DMS53 treated with DMSO at 0.1 percent for 48 hours (cell line): ENCODE data around the gene EIF4A2.
"Not testable (repeated sequence)": the region's sequence is repeated elsewhere in the genome, so short reads cannot be mapped to it uniquely, and the experiment has no call there.

Experiments
- DNase-seq: peaks from one replicate; lab custom pipeline; 2025; ENCODE audit not compliant: unreplicated experiment; lab: John Stamatoyannopoulos, UW

The EIF4A2 gene

GRCh38 chr3:186784820-186785494 is 1.6 kb downstream of the EIF4A2 start:
- DNase-seq: no peak

GRCh38 chr3:186785495-186786018 is 2.2 kb downstream of the EIF4A2 start:
- no peak for DNase-seq

- no peak for DNase-seq
Observed at GRCh38 chr3:186786922-186787321, 3.5 kb downstream of the EIF4A2 start.

- DNase-seq: no peak
Observed at GRCh38 chr3:186787642-186788481, 4.5 kb downstream of the EIF4A2 start.

GRCh38 chr3:186788482-186789370 is 5.3 kb downstream of the EIF4A2 start:
- DNase-seq: no peak

GRCh38 chr3:186789554-186790260 is 6.3 kb downstream of the EIF4A2 start:
- DNase-seq: no peak

- DNase-seq: no peak
Observed at GRCh38 chr3:186790261-186790981, 7.0 kb downstream of the EIF4A2 start.

- DNase-seq: no peak
Observed at GRCh38 chr3:186798239-186798874, 15.0 kb downstream of the EIF4A2 start.

- DNase-seq: no peak
Observed at GRCh38 chr3:186800285-186800684, 16.9 kb downstream of the EIF4A2 start.

- no peak for DNase-seq
Observed at GRCh38 chr3:186802701-186803100, 19.3 kb downstream of the EIF4A2 start.

GRCh38 chr3:186803447-186803846 is 20.1 kb downstream of the EIF4A2 start:
- DNase-seq: not testable (repeated sequence)

GRCh38 chr3:186806089-186807055 is 23.0 kb downstream of the EIF4A2 start, which contains the start of gene RFC4:
RFC4 (minus strand) TSS chr3:186806482; CDS start chr3:186804713, 1,769 bp downstream.
- DNase-seq: peak; percentile 55

- DNase-seq: no peak
Observed at GRCh38 chr3:186807231-186807630, 23.9 kb downstream of the EIF4A2 start.

GRCh38 chr3:186810336-186810996 is 27.1 kb downstream of the EIF4A2 start:
- no peak for DNase-seq

GRCh38 chr3:186811313-186811712 is 27.9 kb downstream of the EIF4A2 start:
- not testable (repeated sequence) for DNase-seq

GRCh38 chr3:186814100-186814499 is 30.7 kb downstream of the EIF4A2 start:
- no peak for DNase-seq

GRCh38 chr3:186815435-186815834 is 32.1 kb downstream of the EIF4A2 start:
- no peak for DNase-seq

GRCh38 chr3:186818516-186818915 is 35.1 kb downstream of the EIF4A2 start:
- no peak for DNase-seq
